A172 (cell line): ENCODE results near the gene PDE4D. TPM values are rescaled to one million over a fixed set of nuclear protein-coding genes. Genes with fewer than 3 reads are reported as not detected.
A peak's percentile ranks its signal among the peaks of the same experiment; 100 is the strongest.

Experiments
- DNase-seq: peaks from one replicate; pipeline ENCODE4 v3.0.0-alpha.2; 2015; ENCODE audit warnings: low spot score
- total RNA-seq: library from RNA; depleted of rRNA; stranded (reverse); fragments of >200 nt; shearing (Covaris generic); gene quantifications from 2 replicates; pipeline ENCODE4 v1.2.3, GENCODE V29; 2014

Gene PDE4D
- total RNA-seq, 1 experiment from 2014 or later, result 7.6 TPM

GRCh38 chr5:59554501-59554900, 339.0 kb downstream of the PDE4D start:
- DNase-seq, result no peak

- no peak for DNase-seq
Observed at GRCh38 chr5:59553992-59554391, 339.5 kb downstream of the PDE4D start.

GRCh38 chr5:59548807-59549357, 344.6 kb downstream of the PDE4D start:
- DNase-seq, result no peak

- no peak for DNase-seq
Observed at GRCh38 chr5:59547731-59548130, 345.8 kb downstream of the PDE4D start.

- DNase-seq, result no peak
Observed at GRCh38 chr5:59544573-59544972, 349.0 kb downstream of the PDE4D start.

GRCh38 chr5:59543821-59544442, 349.6 kb downstream of the PDE4D start:
- DNase-seq, result peak; percentile 23

GRCh38 chr5:59542851-59543820, 350.4 kb downstream of the PDE4D start:
- peak; percentile 71 for DNase-seq

GRCh38 chr5:59542306-59542705, 351.2 kb downstream of the PDE4D start:
- DNase-seq, result no peak

GRCh38 chr5:59540366-59540765, 353.2 kb downstream of the PDE4D start:
- peak; percentile 17 for DNase-seq

GRCh38 chr5:59538750-59539121, 354.8 kb downstream of the PDE4D start:
- DNase-seq, result no peak

- no peak for DNase-seq
Observed at GRCh38 chr5:59537961-59538749, 355.4 kb downstream of the PDE4D start.

- DNase-seq, result no peak
Observed at GRCh38 chr5:59536875-59537274, 356.7 kb downstream of the PDE4D start.

- no peak for DNase-seq
Observed at GRCh38 chr5:59535561-59535960, 358.0 kb downstream of the PDE4D start.

- DNase-seq, result no peak
Observed at GRCh38 chr5:59533730-59534108, 359.8 kb downstream of the PDE4D start.

- DNase-seq, result no peak
Observed at GRCh38 chr5:59532979-59533729, 360.4 kb downstream of the PDE4D start.

- no peak for DNase-seq
Observed at GRCh38 chr5:59529239-59529638, 364.3 kb downstream of the PDE4D start.

- peak; percentile 23 for DNase-seq
Observed at GRCh38 chr5:59528202-59528862, 365.2 kb downstream of the PDE4D start.

GRCh38 chr5:59525957-59526356, 367.6 kb downstream of the PDE4D start:
- peak; percentile 46 for DNase-seq

GRCh38 chr5:59525311-59525710, 368.2 kb downstream of the PDE4D start:
- DNase-seq, result no peak

GRCh38 chr5:59522201-59522831, 371.2 kb downstream of the PDE4D start:
- no peak for DNase-seq
